Neural cell (in vitro differentiated cells): ENCODE measurements around the gene TNFRSF14. TPM values are rescaled to one million over a fixed set of nuclear protein-coding genes. Genes with fewer than 3 reads are reported as not detected.

Experiments used
- H2AFZ ChIP-seq: fragments of 200-600, 300-800 bp; sonication (generic), shearing (Covaris generic); 2 replicates; pipeline ENCODE4 v1.6.0; 2014; ENCODE audit warnings: low read depth, mild to moderate bottlenecking, antibody characterized with exemption, low read length, moderate library complexity
- H3F3A ChIP-seq: fragments of 200-600 bp; shearing (Covaris generic); 2 replicates; pipeline ENCODE4 v1.6.1; 2016; ENCODE audit warnings: mild to moderate bottlenecking, moderate library complexity, mixed read lengths, antibody characterized with exemption, low read length; ENCODE audit not compliant: insufficient read depth, poor library complexity, severe bottlenecking
- H3K27ac ChIP-seq: fragments of 200-600, 300-800 bp; sonication (generic), shearing (Covaris generic); 2 replicates; pipeline ENCODE4 v1.5.1; 2014; ENCODE audit warnings: mild to moderate bottlenecking, low read length, moderate library complexity
- H3K27me3 ChIP-seq: fragments of 300-800, 200-600 bp; sonication (generic), shearing (Covaris generic); 2 replicates; pipeline ENCODE4 v1.6.0; 2014; ENCODE audit warnings: mild to moderate bottlenecking, low read depth, low read length, moderate library complexity; ENCODE audit not compliant: insufficient read depth
- H3K36me3 ChIP-seq: fragments of 300-800, 200-600 bp; sonication (generic), shearing (Covaris generic); 2 replicates; pipeline ENCODE4 v1.5.1; 2014; ENCODE audit warnings: mild to moderate bottlenecking, antibody characterized with exemption, low read length, moderate library complexity; ENCODE audit not compliant: insufficient read depth
- H3K4me2 ChIP-seq: fragments of 300-800, 200-600 bp; sonication (generic), shearing (Covaris generic); 2 replicates; pipeline ENCODE4 v1.6.0; 2014; ENCODE audit warnings: mild to moderate bottlenecking, low read length
- H3K4me3 ChIP-seq: fragments of 300-800, 200-600 bp; sonication (generic), shearing (Covaris generic); 2 replicates; pipeline ENCODE4 v1.5.1; 2014; ENCODE audit warnings: mild to moderate bottlenecking, low read length, moderate library complexity
- H3K79me2 ChIP-seq: fragments of 200-600 bp; shearing (Covaris generic); replicated peaks from 2 replicates; pipeline ENCODE4 v1.6.0; 2014; ENCODE audit warnings: mild to moderate bottlenecking, low read length, moderate library complexity; ENCODE audit not compliant: insufficient read depth
- H3K9ac ChIP-seq: fragments of 300-800, 200-600 bp; sonication (generic), shearing (Covaris generic); 2 replicates; pipeline ENCODE4 v1.6.1; 2016; ENCODE audit warnings: mild to moderate bottlenecking, low read length, mixed read lengths
- H3K9me2 ChIP-seq: fragments of 200-600 bp; shearing (Covaris generic); 2 replicates; pipeline ENCODE4 v1.6.1; 2016; ENCODE audit warnings: mild to moderate bottlenecking, low read length, mixed read lengths; ENCODE audit not compliant: insufficient read depth
- H3K9me3 ChIP-seq: fragments of 200-600, 300-800 bp; sonication (generic), shearing (Covaris generic); 2 replicates; pipeline ENCODE4 v1.6.1; 2016; ENCODE audit warnings: mild to moderate bottlenecking, mixed run types, low read length, moderate library complexity, mixed read lengths
- H4K20me1 ChIP-seq: fragments of 200-600 bp; shearing (Covaris generic); 2 replicates; pipeline ENCODE4 v1.6.1; 2016; ENCODE audit warnings: mild to moderate bottlenecking, mixed run types; ENCODE audit not compliant: insufficient read depth
- CTCF ChIP-seq: fragments of 450-650 bp; IDR thresholded peaks from 2 replicates; pipeline ENCODE4 v1.5.1; 2014; ENCODE audit warnings: antibody characterized with exemption, mild to moderate bottlenecking, moderate library complexity; ENCODE audit not compliant: poor library complexity, severe bottlenecking
- EP300 ChIP-seq: fragments of 450-650 bp; conservative IDR thresholded peaks from 2 replicates; pipeline ENCODE4 v1.6.1; 2014; ENCODE audit warnings: antibody characterized with exemption, mild to moderate bottlenecking, moderate library complexity; ENCODE audit not compliant: poor library complexity, severe bottlenecking
- EZH2 ChIP-seq: fragments of 200-600, 300-800 bp; shearing (Covaris generic), sonication (generic); IDR thresholded peaks from 2 replicates; pipeline ENCODE4 v1.6.1; 2014; ENCODE audit warnings: antibody characterized with exemption, low read length, borderline replicate concordance, mild to moderate bottlenecking; ENCODE audit not compliant: insufficient read depth, poor library complexity, severe bottlenecking
- MXI1 ChIP-seq: fragments of 450-650 bp; conservative IDR thresholded peaks from 2 replicates; pipeline ENCODE4 v1.6.1; 2014; ENCODE audit warnings: antibody characterized with exemption, mild to moderate bottlenecking; ENCODE audit not compliant: poor library complexity, severe bottlenecking
- POLR2AphosphoS5 ChIP-seq: IDR thresholded peaks from 2 replicates; pipeline ENCODE4 v1.6.1; 2012
- RAD21 ChIP-seq: fragments of 450-650 bp; conservative IDR thresholded peaks from 2 replicates; pipeline ENCODE4 v1.6.1; 2014; ENCODE audit warnings: antibody characterized with exemption, mild to moderate bottlenecking, moderate library complexity
- REST ChIP-seq: IDR thresholded peaks from 2 replicates; pipeline ENCODE4 v1.6.1; 2012; ENCODE audit warnings: borderline replicate concordance
- SMC3 ChIP-seq: fragments of 450-650 bp; conservative IDR thresholded peaks from 2 replicates; pipeline ENCODE4 v1.6.1; 2014; ENCODE audit warnings: antibody characterized with exemption, mild to moderate bottlenecking, moderate library complexity; ENCODE audit not compliant: poor library complexity
- TAF1 ChIP-seq: IDR thresholded peaks from 2 replicates; pipeline ENCODE4 v1.6.1; 2012; ENCODE audit warnings: low read depth
- polyA plus RNA-seq: library from polyadenylated mRNA; depleted of rRNA; stranded (reverse); fragments of >200 nt; gene quantifications from 2 replicates; pipeline ENCODE4 v1.2.3, GENCODE V29; 2014

TNFRSF14 gene
- polyA plus RNA-seq, 1 donor from 2014 or later = 1.1 TPM

- no peaks in the 10 kb centered on the region for H3K9me3 ChIP-seq
- H2AFZ ChIP-seq = no peak overlapping the region
- H3K9ac ChIP-seq = no peak overlapping the region
- no peaks in the 10 kb centered on the region for H4K20me1 ChIP-seq
- no peaks in the 10 kb centered on the region for H3F3A ChIP-seq
- no peaks in the 10 kb centered on the region for H3K79me2 ChIP-seq
- no peaks in the 10 kb centered on the region for H3K9me2 ChIP-seq
- H3K27me3 ChIP-seq = no peaks in the 10 kb centered on the region
- TF ChIP-seq SMC3 = no peak
- no peak for TF ChIP-seq TAF1
- TF ChIP-seq POLR2AphosphoS5 = no peak
- no peak for TF ChIP-seq EZH2
- TF ChIP-seq REST = no peak
- TF ChIP-seq CTCF = no peak
- TF ChIP-seq EP300 = no peak
- TF ChIP-seq RAD21 = no peak
- no peak for TF ChIP-seq MXI1
- no peak overlapping the region for H3K4me2 ChIP-seq
- H3K36me3 ChIP-seq = no peaks in the 10 kb centered on the region
- H3K27ac ChIP-seq = no peak overlapping the region
- H3K4me3 ChIP-seq = no peak overlapping the region
Observed at GRCh38 chr1:2563205-2563604, 7.0 kb downstream of the TNFRSF14 start.

GRCh38 chr1:2564006-2564814 lies 8.0 kb downstream of the TNFRSF14 start:
- Histone ChIP-seq H4K20me1 (no peaks in the 10 kb centered on the region), H3F3A (no peaks in the 10 kb centered on the region), H3K36me3 (no peaks in the 10 kb centered on the region), H2AFZ (no peak overlapping the region), H3K4me2 (no peak overlapping the region), H3K9me2 (no peaks in the 10 kb centered on the region), H3K79me2 (no peaks in the 10 kb centered on the region), H3K9me3 (no peaks in the 10 kb centered on the region), H3K27ac (no peak overlapping the region), H3K27me3 (no peaks in the 10 kb centered on the region), H3K4me3 (no peak overlapping the region), H3K9ac (no peak overlapping the region)
- no peak for TF ChIP-seq TAF1
- TF ChIP-seq RAD21 = no peak
- TF ChIP-seq MXI1 = no peak
- TF ChIP-seq CTCF = no peak
- no peak for TF ChIP-seq SMC3
- no peak for TF ChIP-seq REST
- no peak for TF ChIP-seq EZH2
- no peak for TF ChIP-seq EP300
- no peak for TF ChIP-seq POLR2AphosphoS5
